ENCODE data around the gene PLCH2.

DNA sequence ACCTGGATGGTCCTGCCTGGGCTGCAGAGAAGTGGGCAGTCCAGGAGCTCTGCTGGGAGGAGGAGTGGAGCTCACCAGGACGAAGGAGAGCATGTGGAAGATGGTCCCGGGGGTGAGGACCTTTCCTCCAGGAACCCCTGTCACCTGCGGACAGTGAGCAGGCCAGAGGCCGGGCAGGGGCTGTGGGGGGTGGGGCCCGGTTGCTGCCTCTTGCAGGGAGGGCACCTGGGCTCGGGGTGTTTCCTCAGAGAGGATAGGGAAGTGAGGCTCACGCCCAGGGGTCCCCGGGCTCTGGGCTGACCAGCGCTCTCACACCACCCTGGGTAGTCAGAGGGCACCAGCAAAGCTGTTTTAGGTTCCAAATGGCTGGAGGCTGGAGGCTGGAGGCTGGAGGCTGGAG is 41.0 kb upstream of the PLCH2 start:
- TF ChIP-seq, protein P1, sequence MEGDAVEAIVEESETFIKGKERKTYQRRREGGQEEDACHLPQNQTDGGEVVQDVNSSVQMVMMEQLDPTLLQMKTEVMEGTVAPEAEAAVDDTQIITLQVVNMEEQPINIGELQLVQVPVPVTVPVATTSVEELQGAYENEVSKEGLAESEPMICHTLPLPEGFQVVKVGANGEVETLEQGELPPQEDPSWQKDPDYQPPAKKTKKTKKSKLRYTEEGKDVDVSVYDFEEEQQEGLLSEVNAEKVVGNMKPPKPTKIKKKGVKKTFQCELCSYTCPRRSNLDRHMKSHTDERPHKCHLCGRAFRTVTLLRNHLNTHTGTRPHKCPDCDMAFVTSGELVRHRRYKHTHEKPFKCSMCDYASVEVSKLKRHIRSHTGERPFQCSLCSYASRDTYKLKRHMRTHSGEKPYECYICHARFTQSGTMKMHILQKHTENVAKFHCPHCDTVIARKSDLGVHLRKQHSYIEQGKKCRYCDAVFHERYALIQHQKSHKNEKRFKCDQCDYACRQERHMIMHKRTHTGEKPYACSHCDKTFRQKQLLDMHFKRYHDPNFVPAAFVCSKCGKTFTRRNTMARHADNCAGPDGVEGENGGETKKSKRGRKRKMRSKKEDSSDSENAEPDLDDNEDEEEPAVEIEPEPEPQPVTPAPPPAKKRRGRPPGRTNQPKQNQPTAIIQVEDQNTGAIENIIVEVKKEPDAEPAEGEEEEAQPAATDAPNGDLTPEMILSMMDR (IDR thresholded peaks at IDR 0.05; ENCODE audit: borderline replicate concordance, extremely low read depth, low read length, poor library complexity, severe bottlenecking): no peak
- no peak for TF ChIP-seq EZH2 (IDR thresholded peaks at IDR 0.05; ENCODE audit: borderline replicate concordance, low read depth, low read length, severe bottlenecking)

All from DND-41 (cell line).